Chondrocyte (in vitro differentiated cells): Measurements from ENCODE around the gene NFIA. TPM values are rescaled to one million over a fixed set of nuclear protein-coding genes. Genes with fewer than 3 reads are reported as not detected.

Source experiments
- DNase-seq: peaks from one replicate; pipeline ENCODE4 v3.0.0; 2021; ENCODE audit warnings: mixed read lengths, low spot score
- H3K27ac Mint-ChIP-seq: one replicate; pipeline ENCODE4 v1.8.0; 2021; ENCODE audit warnings: mild to moderate bottlenecking, moderate library complexity, mixed read lengths; ENCODE audit not compliant: unreplicated experiment
- H3K27me3 Mint-ChIP-seq: 2 replicates; pipeline ENCODE4 v1.8.0; 2021; ENCODE audit warnings: low read depth, mixed read lengths
- H3K36me3 Mint-ChIP-seq: 2 replicates; pipeline ENCODE4 v1.8.0; 2021; ENCODE audit warnings: low read depth, mixed read lengths
- H3K4me1 Mint-ChIP-seq: 2 replicates; pipeline ENCODE4 v1.8.0; 2021; ENCODE audit warnings: low read depth, mild to moderate bottlenecking, mixed read lengths
- H3K4me3 Mint-ChIP-seq: one replicate; pipeline ENCODE4 v1.8.0; 2021; ENCODE audit warnings: mild to moderate bottlenecking, moderate library complexity, mixed read lengths; ENCODE audit not compliant: unreplicated experiment
- H3K9me3 Mint-ChIP-seq: 2 replicates; pipeline ENCODE4 v1.8.0; 2021; ENCODE audit warnings: low read depth, mixed read lengths
- total RNA-seq: library from RNA; stranded (reverse); gene quantifications from 3 replicates; pipeline ENCODE4 v1.2.1, GENCODE V29; 2021
- TF ChIP-seq, protein P1 (sequence below): fragments of 200-600 bp; sonication (generic); IDR thresholded peaks from 2 replicates; pipeline ENCODE4 v1.5.0; 2021; ENCODE audit warnings: antibody characterized with exemption, mild to moderate bottlenecking, moderate library complexity

NFIA gene
- total RNA-seq, 1 donor from 2014 or later, result 43.0 TPM

DNA sequence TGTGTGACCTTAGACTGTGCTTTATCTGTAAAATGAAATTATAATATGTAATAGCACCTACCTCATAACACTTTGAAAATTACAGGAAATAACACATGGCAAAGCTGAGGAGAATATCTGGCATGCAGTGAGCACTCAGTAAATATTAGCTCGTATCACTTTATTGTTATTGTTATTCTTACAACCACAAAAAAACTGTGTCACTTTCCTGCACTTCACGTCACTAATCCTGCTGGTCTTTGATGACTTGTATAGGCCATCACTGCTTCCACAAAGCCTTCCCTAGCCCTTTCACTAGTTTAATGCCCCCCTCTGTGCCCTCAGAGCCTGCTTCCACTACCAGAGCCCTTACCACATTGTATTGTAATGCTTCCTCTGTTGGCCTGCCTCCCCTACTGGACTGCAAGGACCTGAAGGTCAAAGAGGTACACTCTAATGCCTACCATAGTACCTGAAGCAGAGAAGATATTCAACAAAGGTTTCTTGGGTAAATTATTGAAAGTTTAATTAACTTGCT is 231.6 kb downstream of the NFIA start:
- no peak for DNase-seq
- TF ChIP-seq, protein P1, sequence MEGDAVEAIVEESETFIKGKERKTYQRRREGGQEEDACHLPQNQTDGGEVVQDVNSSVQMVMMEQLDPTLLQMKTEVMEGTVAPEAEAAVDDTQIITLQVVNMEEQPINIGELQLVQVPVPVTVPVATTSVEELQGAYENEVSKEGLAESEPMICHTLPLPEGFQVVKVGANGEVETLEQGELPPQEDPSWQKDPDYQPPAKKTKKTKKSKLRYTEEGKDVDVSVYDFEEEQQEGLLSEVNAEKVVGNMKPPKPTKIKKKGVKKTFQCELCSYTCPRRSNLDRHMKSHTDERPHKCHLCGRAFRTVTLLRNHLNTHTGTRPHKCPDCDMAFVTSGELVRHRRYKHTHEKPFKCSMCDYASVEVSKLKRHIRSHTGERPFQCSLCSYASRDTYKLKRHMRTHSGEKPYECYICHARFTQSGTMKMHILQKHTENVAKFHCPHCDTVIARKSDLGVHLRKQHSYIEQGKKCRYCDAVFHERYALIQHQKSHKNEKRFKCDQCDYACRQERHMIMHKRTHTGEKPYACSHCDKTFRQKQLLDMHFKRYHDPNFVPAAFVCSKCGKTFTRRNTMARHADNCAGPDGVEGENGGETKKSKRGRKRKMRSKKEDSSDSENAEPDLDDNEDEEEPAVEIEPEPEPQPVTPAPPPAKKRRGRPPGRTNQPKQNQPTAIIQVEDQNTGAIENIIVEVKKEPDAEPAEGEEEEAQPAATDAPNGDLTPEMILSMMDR, result no peak
- H3K4me1 Mint-ChIP-seq, result peaks cover 20% of the 10 kb centered on the region
- H3K27ac Mint-ChIP-seq, result no peak overlapping the region
- H3K36me3 Mint-ChIP-seq, result peaks cover 5% of the 10 kb centered on the region
- H3K4me3 Mint-ChIP-seq, result no peak overlapping the region
- H3K27me3 Mint-ChIP-seq, result no peaks in the 10 kb centered on the region
- peaks cover 2% of the 10 kb centered on the region for H3K9me3 Mint-ChIP-seq

DNA sequence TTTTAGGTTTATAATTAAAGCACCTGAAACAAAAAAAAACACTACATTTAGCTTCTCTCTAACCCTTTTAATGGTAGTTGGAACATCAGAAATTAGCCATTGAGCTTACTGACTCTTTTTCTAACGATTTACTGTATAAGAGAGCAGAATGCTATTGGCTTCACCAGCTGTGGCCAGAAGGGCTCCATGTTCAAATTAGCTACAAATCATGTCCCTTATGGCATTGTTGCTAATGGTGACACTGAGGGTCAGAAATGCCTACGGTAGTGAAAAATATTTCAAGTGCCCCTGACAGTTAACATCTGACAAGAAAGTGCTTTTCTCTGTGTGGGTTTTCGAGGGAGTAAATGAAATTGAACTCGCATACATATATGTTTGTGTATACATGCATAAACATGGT is 232.7 kb downstream of the NFIA start:
- Mint-ChIP-seq H3K4me1 (peaks cover 30% of the 10 kb centered on the region), H3K36me3 (peaks cover 5% of the 10 kb centered on the region), H3K9me3 (peaks cover 2% of the 10 kb centered on the region), H3K27ac (no peak overlapping the region), H3K4me3 (no peak overlapping the region), H3K27me3 (no peaks in the 10 kb centered on the region)
- no peak for DNase-seq
- TF ChIP-seq, protein P1, result no peak

DNA sequence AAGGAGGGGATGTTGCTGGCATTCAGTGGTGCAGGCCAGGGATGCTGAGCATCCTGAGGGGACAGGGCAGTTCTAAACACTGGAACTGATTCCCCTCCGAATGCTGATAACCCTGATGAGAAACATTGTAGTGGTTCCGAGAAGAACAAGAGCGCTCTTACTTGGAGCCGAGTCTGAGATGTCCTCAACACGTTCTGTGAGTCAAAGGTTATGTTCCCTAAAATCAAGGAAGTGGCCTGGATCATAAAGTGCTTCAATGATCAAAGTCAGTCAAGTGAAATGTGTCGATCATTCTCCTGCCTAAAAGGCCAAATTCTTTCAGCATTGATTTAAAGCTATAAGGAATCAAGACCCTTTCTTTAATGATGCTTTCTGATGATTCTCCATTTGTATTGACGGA is 234.1 kb downstream of the NFIA start:
- TF ChIP-seq, protein P1, result no peak
- H3K27ac Mint-ChIP-seq, result no peak overlapping the region
- no peak for DNase-seq
- H3K9me3 Mint-ChIP-seq, result peaks cover 2% of the 10 kb centered on the region
- H3K27me3 Mint-ChIP-seq, result no peaks in the 10 kb centered on the region
- H3K36me3 Mint-ChIP-seq, result peaks cover 5% of the 10 kb centered on the region
- peaks cover 31% of the 10 kb centered on the region for H3K4me1 Mint-ChIP-seq
- H3K4me3 Mint-ChIP-seq, result no peak overlapping the region

DNA sequence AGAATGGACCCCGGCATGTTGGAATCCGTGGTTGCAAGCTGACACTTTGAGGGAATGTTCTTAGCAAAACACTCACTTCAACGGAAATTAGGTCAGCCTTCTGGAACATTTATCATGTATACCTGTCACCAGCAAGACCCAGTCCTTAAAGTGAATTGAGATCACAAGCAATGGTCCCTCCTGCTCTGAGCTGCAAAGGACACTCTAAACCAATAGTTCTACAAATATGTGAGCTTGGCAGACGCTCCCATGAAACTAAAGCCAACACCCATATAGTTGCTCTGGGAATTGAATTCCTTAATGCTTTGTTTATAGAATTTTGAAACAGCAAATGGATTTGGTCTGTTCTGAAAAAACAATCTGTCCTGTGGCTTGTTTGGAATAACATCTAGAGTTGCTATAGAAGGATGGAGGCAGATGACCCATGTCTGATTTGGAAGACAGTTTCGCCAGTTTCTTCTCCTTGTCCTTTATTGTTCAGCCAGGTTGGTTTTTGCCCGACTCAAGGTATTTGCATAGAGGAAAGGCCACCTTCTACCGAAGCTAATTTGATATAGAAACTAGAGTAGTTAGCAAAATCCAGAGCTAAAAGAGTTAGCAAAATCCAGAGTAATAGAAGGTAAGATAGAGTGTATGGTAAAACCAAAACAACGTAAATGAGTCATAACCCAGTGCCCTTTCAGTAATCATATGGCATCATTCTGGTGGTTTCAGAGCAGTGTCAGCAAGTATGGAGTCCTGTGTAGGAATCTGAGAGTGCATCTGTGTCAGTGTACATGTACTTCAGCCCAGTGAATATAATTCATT is 236.2 kb downstream of the NFIA start:
- Mint-ChIP-seq H3K9me3 (peaks cover 3% of the 10 kb centered on the region), H3K27ac (peak overlapping the region; percentile 91), H3K27me3 (no peaks in the 10 kb centered on the region), H3K4me1 (peaks cover 31% of the 10 kb centered on the region), H3K36me3 (peaks cover under 1% of the 10 kb centered on the region), H3K4me3 (peak overlapping the region; percentile 14)
- no peak for DNase-seq
- TF ChIP-seq, protein P1, result no peak

DNA sequence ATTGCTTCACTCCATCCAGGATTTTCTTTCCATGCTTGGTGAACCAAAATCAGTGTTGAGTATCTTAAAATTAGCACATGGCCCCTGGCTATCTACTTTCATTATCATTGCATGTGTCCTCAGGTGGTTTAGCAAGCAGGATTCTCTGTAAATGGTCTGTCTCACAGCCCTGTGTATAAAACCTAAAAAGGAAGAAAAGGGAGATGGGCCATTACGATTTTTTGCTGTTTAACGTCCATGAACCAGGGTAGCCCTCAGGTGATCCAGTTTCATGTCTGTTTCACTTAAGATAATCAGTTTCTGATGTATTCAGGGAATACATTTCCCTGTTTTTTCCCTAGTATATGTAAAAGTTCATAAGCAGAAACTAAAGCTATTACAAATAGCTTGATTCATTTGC is 238.2 kb downstream of the NFIA start:
- Mint-ChIP-seq H3K4me3 (no peak overlapping the region), H3K27me3 (no peaks in the 10 kb centered on the region), H3K27ac (no peak overlapping the region), H3K36me3 (no peaks in the 10 kb centered on the region), H3K4me1 (peaks cover 41% of the 10 kb centered on the region), H3K9me3 (peaks cover 3% of the 10 kb centered on the region)
- TF ChIP-seq, protein P1, result no peak
- no peak for DNase-seq
